ENCODE data around the gene OCEL1.
"Not testable (repeated sequence)": the region's sequence is repeated elsewhere in the genome, so short reads cannot be mapped to it uniquely, and the experiment has no call there.

OCEL1 gene

DNA sequence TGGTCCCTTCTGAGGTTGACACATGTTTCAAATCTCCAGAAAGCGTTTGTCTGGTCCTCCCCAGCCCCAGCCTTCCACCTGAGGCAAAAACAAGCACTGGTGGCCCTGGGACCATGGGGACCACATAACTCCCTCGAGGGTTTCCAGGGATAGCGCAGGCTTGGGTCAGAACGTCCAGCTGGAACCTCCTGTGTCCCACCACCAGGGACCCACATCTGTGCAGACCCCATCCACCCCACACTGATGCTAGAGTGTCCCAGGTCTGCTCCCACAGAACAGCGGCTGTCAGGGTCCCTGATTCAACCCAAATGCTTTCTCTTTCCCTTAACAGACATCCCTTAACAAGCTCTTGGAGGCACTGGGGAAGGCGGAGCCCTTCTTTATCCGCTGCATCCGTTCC, 40.4 kb upstream of the OCEL1 start:
- no peak for DNase-seq (ENCODE audit: insufficient read length, low spot score)
- FAIRE-seq: no peak
- TF ChIP-seq, protein P1, sequence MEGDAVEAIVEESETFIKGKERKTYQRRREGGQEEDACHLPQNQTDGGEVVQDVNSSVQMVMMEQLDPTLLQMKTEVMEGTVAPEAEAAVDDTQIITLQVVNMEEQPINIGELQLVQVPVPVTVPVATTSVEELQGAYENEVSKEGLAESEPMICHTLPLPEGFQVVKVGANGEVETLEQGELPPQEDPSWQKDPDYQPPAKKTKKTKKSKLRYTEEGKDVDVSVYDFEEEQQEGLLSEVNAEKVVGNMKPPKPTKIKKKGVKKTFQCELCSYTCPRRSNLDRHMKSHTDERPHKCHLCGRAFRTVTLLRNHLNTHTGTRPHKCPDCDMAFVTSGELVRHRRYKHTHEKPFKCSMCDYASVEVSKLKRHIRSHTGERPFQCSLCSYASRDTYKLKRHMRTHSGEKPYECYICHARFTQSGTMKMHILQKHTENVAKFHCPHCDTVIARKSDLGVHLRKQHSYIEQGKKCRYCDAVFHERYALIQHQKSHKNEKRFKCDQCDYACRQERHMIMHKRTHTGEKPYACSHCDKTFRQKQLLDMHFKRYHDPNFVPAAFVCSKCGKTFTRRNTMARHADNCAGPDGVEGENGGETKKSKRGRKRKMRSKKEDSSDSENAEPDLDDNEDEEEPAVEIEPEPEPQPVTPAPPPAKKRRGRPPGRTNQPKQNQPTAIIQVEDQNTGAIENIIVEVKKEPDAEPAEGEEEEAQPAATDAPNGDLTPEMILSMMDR (IDR thresholded peaks at IDR 0.05; ENCODE audit: insufficient read depth, missing control alignments): no peak

DNA sequence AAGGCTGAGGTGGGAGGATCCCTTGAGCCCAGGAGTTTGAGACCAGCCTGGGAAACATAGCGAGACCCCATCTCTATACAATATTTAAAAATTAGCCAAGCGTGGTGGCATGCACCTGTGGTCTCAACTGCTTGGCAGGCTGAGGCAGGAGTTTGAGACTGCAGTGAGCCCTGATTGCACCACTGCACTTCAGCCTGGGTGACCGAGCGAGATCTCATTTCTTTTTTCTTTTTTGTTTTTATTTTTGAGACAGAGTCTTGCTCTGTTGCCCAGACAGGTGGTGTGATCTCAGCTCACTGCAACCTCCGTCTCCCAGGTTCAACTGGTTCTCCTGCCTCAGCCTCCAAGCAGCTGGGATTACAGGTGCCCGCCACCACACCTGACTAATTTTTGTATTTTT, 34.3 kb upstream of the OCEL1 start:
- FAIRE-seq; DNase-seq (ENCODE audit: insufficient read length, low spot score): not testable (repeated sequence)

DNA sequence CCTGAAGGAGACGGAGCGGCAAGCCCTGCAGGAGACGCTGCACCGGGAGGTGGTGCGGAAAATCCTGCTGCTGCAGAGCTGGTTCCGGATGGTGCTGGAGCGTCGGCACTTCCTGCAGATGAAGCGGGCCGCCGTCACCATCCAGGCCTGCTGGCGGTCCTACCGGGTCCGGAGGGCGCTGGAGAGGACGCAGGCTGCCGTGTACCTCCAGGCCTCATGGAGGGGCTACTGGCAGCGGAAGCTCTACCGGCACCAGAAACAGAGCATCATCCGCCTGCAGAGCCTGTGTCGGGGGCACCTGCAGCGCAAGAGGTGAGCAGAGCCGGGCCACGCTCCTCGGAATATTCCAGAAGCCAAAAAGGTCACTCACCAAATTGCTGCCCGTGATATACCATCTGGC, 33.3 kb upstream of the OCEL1 start:
- DNase-seq (ENCODE audit: insufficient read length, low spot score) (no peak), FAIRE-seq (no peak)
- TF ChIP-seq, protein P1 (IDR thresholded peaks at IDR 0.05; ENCODE audit: insufficient read depth, missing control alignments): no peak

DNA sequence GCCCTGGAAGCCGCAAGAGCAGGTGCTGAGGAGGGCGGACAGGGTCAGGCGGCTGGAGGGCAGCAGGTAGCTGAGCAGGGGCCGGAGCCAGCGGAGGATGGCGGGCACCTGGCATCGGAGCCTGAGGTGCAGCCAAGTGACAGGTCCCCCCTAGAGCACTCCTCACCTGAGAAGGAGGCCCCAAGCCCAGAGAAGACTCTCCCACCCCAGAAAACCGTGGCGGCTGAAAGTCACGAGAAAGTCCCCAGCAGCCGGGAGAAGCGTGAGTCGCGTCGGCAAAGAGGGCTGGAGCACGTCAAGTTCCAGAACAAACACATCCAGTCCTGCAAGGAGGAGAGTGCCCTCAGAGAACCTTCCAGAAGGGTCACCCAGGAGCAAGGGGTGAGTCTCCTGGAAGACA, 31.4 kb upstream of the OCEL1 start:
- DNase-seq (ENCODE audit: insufficient read length, low spot score) (no peak), FAIRE-seq (no peak)
- TF ChIP-seq, protein P1 (IDR thresholded peaks at IDR 0.05; ENCODE audit: insufficient read depth, missing control alignments): no peak

DNA sequence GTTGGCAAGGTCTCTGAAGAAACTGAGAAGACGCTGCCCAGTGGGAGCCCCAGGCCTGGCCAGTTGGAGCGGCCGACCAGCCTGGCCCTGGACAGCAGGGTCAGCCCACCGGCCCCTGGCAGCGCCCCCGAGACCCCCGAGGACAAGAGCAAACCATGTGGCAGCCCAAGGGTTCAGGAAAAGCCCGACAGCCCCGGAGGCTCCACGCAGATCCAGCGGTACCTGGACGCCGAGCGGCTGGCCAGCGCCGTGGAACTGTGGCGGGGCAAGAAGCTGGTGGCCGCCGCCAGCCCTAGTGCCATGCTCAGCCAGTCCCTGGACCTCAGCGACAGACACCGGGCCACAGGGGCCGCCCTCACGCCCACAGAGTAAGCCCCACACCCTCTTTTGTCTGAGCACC, 30.9 kb upstream of the OCEL1 start:
- no peak for FAIRE-seq
- DNase-seq (ENCODE audit: insufficient read length, low spot score): no peak
- TF ChIP-seq, protein P1 (IDR thresholded peaks at IDR 0.05; ENCODE audit: insufficient read depth, missing control alignments): no peak

DNA sequence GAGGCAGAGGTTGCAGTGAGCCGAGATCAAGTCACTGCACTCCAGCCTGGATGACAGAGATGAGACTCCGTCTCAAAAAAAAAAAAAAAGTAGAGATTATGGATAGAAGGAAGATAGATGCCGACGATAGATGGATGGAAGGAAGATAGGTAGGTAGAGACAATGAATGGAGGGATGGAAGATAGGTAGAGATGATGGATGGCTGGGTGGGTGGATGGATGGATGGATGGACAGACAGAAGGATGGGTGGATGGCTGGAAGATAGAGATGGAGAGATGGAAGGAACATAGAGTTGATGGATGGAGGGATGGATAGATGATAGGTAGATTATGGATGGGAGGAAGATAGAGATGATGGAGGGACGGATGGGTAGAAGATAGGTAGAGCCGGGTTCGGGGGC, 29.4 kb upstream of the OCEL1 start:
- TF ChIP-seq, protein P1 (IDR thresholded peaks at IDR 0.05; ENCODE audit: insufficient read depth, missing control alignments): no peak
- FAIRE-seq: no peak
- no peak for DNase-seq (ENCODE audit: insufficient read length, low spot score)

DNA sequence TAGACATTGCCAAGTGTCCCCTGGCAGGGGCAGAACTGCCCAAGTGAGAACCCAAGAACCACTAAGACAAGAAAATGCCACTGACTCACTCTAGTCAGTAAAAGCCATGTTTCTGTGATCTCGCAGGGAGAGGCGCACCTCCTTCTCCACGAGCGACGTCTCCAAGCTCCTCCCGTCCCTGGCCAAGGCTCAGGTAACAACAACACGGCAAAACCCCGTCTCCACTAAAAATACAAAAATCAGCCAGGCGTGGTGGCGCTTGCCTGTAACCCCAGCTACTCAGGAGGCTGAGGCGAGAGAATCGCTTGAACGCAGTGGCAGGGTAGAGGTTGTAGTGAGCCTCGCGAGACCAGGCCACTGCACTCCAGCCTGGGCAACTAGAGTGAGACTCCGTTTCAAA, 28.4 kb upstream of the OCEL1 start:
- no peak for DNase-seq (ENCODE audit: insufficient read length, low spot score)
- no peak for FAIRE-seq
- TF ChIP-seq, protein P1 (IDR thresholded peaks at IDR 0.05; ENCODE audit: insufficient read depth, missing control alignments): no peak

DNA sequence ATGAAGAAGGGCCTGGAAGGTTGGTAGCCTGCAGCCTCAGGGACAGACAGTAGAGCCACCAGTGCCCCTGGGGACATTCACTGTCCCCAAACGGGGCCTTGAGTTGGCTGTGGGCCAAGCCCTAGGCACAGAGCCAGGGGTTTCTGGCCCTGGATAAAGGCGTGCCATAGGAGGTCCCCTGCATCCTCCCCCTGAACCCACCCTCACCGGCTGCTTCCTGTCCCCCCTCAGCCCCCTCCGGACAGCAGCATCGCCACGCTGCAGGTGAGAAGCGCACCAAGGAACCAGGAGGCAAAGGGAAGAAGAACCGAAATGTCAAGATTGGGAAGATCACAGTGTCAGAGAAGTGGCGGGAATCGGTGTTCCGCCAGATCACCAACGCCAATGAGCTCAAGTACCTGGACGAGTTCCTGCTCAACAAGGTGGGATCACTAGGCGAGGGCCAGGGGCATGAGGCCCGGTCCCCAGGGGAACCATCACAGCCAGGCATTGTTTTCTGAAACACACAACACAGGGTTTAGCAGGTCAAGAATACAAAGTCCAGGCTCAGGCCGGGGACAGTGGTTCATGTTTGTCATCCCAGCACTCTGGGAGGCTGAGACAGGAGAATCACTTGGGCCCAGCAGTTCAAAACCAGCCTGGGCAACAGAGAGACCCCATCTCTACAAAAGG, 25.5 kb upstream of the OCEL1 start:
- FAIRE-seq: no peak
- DNase-seq (ENCODE audit: insufficient read length, low spot score): no peak
- TF ChIP-seq, protein P1 (IDR thresholded peaks at IDR 0.05; ENCODE audit: insufficient read depth, missing control alignments): no peak
